Measurements from ENCODE around the gene LGALS4. TPM values are rescaled to one million over a fixed set of nuclear protein-coding genes. Genes with fewer than 3 reads are reported as not detected.
A peak's percentile ranks its signal among the peaks of the same experiment; 100 is the strongest.
"Not testable (repeated sequence)": the region's sequence is repeated elsewhere in the genome, so short reads cannot be mapped to it uniquely, and the experiment has no call there.

The LGALS4 gene
- total RNA-seq, 2 experiments from 2014 or later: 0.59 to 1.1 TPM

- DNase-seq (peak; percentile 94), ATAC-seq (peak; percentile 85)
- ChIA-PET POLR2A (interaction anchor here (0.6 to 1.2 kb wide), 3 partner anchors 23 to 71 kb away, joined by 3 to 6 read pairs (median 3); no protein-coding TSS in a partner anchor), CTCF (interaction anchor here (0.6 to 2.0 kb wide), 23 partner anchors 9 to 904 kb away, joined by 3 to 10 read pairs (median 4); partner anchors contain the start of genes ACTN4, FAM98C, MRPS12 and NFKBIB)
- Mint-ChIP-seq H3K36me3 (ENCODE audit: low read depth) (no peaks in the 10 kb centered on the region), H3K4me3 (peak overlapping the region; percentile 32), H3K27ac (peak overlapping the region; percentile 73), H3K9me3 (ENCODE audit: low read depth) (no peaks in the 10 kb centered on the region), H3K27me3 (no peaks in the 10 kb centered on the region), H3K4me1 (peaks cover 6% of the 10 kb centered on the region)
- intact Hi-C loops (cut with DNase I, micrococcal nuclease): loop anchor here in 1 of 2 experiments (5.0 kb wide), 1 partner anchor 103 kb away; no protein-coding TSS in a partner anchor
Measured at GRCh38 chr19:38769635-38770211, 43.0 kb downstream of the LGALS4 start.

GRCh38 chr19:38766276-38767047 is 46.3 kb downstream of the LGALS4 start:
- H3K4me1 Mint-ChIP-seq: peaks cover 9% of the 10 kb centered on the region

GRCh38 chr19:38765214-38765613 is 47.5 kb downstream of the LGALS4 start:
- H3K4me1 Mint-ChIP-seq: peaks cover 9% of the 10 kb centered on the region
- DNase-seq: no peak
- H3K27ac Mint-ChIP-seq: no peak overlapping the region
- H3K4me3 Mint-ChIP-seq: no peak overlapping the region
- ATAC-seq: no peak
- ChIA-PET POLR2A (no interaction called here), CTCF (interaction anchor here (0.6 kb wide), 1 partner anchor 162 kb away, joined by 5 read pairs; no protein-coding TSS in a partner anchor)
- no peaks in the 10 kb centered on the region for H3K36me3 Mint-ChIP-seq (ENCODE audit: low read depth)
- H3K9me3 Mint-ChIP-seq (ENCODE audit: low read depth): no peaks in the 10 kb centered on the region
- intact Hi-C loops (cut with DNase I, micrococcal nuclease): loop anchor here in 1 of 2 experiments (5.0 kb wide), 1 partner anchor 107 kb away; no protein-coding TSS in a partner anchor
- no peaks in the 10 kb centered on the region for H3K27me3 Mint-ChIP-seq

More at GRCh38 chr19:38766276-38767047, 46.3 kb downstream of the LGALS4 start:
- no peaks in the 10 kb centered on the region for H3K27me3 Mint-ChIP-seq
- DNase-seq: no peak
- ChIA-PET CTCF (interaction anchor here (0.5 kb wide), 1 partner anchor 120 kb away, joined by 4 read pairs; no protein-coding TSS in a partner anchor), POLR2A (no interaction called here)
- no peaks in the 10 kb centered on the region for H3K9me3 Mint-ChIP-seq (ENCODE audit: low read depth)
- H3K4me3 Mint-ChIP-seq: no peak overlapping the region
- intact Hi-C loops (cut with DNase I, micrococcal nuclease): loop anchor here in 1 of 2 experiments (2.0 to 5.0 kb wide), 2 partner anchors 64 to 106 kb away; partner anchors contain the start of gene ECH1
- no peak overlapping the region for H3K27ac Mint-ChIP-seq
- H3K36me3 Mint-ChIP-seq (ENCODE audit: low read depth): no peaks in the 10 kb centered on the region
- no peak for ATAC-seq

- ATAC-seq (no peak), DNase-seq (no peak)
- Mint-ChIP-seq H3K4me3 (no peak overlapping the region), H3K27me3 (no peaks in the 10 kb centered on the region), H3K9me3 (ENCODE audit: low read depth) (no peaks in the 10 kb centered on the region), H3K4me1 (peaks cover 3% of the 10 kb centered on the region), H3K27ac (no peak overlapping the region), H3K36me3 (ENCODE audit: low read depth) (no peaks in the 10 kb centered on the region)
- intact Hi-C loops (cut with DNase I, micrococcal nuclease): loop anchor here in 1 of 2 experiments (5.0 kb wide), 1 partner anchor 33 kb away; no protein-coding TSS in a partner anchor
- ChIA-PET POLR2A (no interaction called here), CTCF (no interaction called here)
Measured at GRCh38 chr19:38763795-38764220, 48.9 kb downstream of the LGALS4 start.

GRCh38 chr19:38761884-38762389 is 50.8 kb downstream of the LGALS4 start:
- H3K36me3 Mint-ChIP-seq (ENCODE audit: low read depth); H3K27ac Mint-ChIP-seq; POLR2A ChIA-PET; DNase-seq; H3K27me3 Mint-ChIP-seq; H3K9me3 Mint-ChIP-seq (ENCODE audit: low read depth); H3K4me1 Mint-ChIP-seq; H3K4me3 Mint-ChIP-seq; ATAC-seq: not testable (repeated sequence)
- intact Hi-C loops (cut with DNase I, micrococcal nuclease): loop anchor here in 1 of 2 experiments (5.0 kb wide), 1 partner anchor 35 kb away; no protein-coding TSS in a partner anchor
- CTCF ChIA-PET: interaction anchor here (0.5 to 1.1 kb wide), 5 partner anchors 14 to 1142 kb away, joined by 3 to 5 read pairs (median 3); no protein-coding TSS in a partner anchor

GRCh38 chr19:38760805-38761517 is 51.8 kb downstream of the LGALS4 start:
- CTCF ChIA-PET: interaction anchor here (0.5 to 1.3 kb wide), 7 partner anchors 8 to 167 kb away, joined by 3 to 5 read pairs (median 3); no protein-coding TSS in a partner anchor
- not testable (repeated sequence) for H3K36me3 Mint-ChIP-seq (ENCODE audit: low read depth); H3K27me3 Mint-ChIP-seq; ATAC-seq; H3K9me3 Mint-ChIP-seq (ENCODE audit: low read depth); H3K4me1 Mint-ChIP-seq; H3K27ac Mint-ChIP-seq; H3K4me3 Mint-ChIP-seq; DNase-seq
- intact Hi-C loops (cut with DNase I, micrococcal nuclease): loop anchor here in 1 of 2 experiments (5.0 kb wide), 1 partner anchor 36 kb away; no protein-coding TSS in a partner anchor
- POLR2A ChIA-PET: interaction anchor here (0.7 kb wide), 1 partner anchor 1846 kb away, joined by 3 read pairs; no protein-coding TSS in a partner anchor

DNA sequence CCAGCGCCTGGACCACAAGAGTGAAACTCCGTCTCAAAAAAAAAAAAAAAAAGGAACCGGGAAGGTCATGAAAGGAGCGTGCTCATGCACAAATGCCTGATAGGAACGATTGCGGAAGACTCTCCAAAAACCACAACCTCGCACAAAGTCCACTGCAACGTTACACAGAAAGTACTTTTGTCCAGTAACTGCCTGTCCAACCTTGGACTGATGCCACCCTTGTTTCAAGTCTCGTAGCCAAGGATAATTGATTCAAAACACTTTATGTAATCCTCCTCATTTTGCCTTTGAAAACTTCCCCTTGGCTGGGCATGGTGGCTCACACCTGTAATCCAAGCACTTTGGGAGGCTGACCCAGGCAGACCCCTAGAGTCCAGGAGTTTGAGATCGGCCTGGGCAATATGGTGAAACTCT is 53.1 kb downstream of the LGALS4 start:
- ChIA-PET CTCF (interaction anchor here (0.6 to 1.3 kb wide), 3 partner anchors 8 to 72 kb away, joined by 3 read pairs; no protein-coding TSS in a partner anchor), POLR2A (no interaction called here)
- ATAC-seq (no peak), DNase-seq (no peak)
- Mint-ChIP-seq H3K9me3 (ENCODE audit: low read depth) (no peaks in the 10 kb centered on the region), H3K4me1 (peaks cover 3% of the 10 kb centered on the region), H3K4me3 (no peak overlapping the region), H3K27ac (no peak overlapping the region), H3K36me3 (ENCODE audit: low read depth) (no peaks in the 10 kb centered on the region), H3K27me3 (no peaks in the 10 kb centered on the region)
- intact Hi-C loops (cut with DNase I, micrococcal nuclease): loop anchor here in 1 of 2 experiments (5.0 kb wide), 1 partner anchor 38 kb away; no protein-coding TSS in a partner anchor

DNA sequence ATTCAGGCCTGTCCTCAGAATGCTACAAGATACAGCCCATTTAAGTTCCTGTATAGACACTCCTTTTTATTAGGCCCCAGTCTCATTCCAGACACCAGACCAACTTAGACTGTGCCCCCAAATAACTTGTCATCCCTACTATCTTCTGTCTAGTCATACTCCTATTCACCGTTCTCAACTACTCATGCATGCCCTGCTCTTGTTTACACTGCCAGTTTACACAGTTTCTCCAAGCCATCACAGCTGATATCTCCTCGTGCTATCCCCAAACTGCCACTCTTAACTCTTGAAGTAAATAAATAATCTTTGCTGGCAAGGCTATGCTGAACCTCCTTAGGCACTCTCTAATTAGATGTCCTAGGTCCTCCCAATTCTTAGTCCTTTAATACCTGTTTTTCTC is 58.5 kb downstream of the LGALS4 start:
- H3K4me1 Mint-ChIP-seq; H3K9me3 Mint-ChIP-seq (ENCODE audit: low read depth); ATAC-seq; CTCF ChIA-PET; DNase-seq; H3K27ac Mint-ChIP-seq; POLR2A ChIA-PET; H3K27me3 Mint-ChIP-seq; intact Hi-C loops (cut with DNase I, micrococcal nuclease); H3K36me3 Mint-ChIP-seq (ENCODE audit: low read depth); H3K4me3 Mint-ChIP-seq: not testable (repeated sequence)

GRCh38 chr19:38753783-38754182 is 59.0 kb downstream of the LGALS4 start:
- intact Hi-C loops (cut with DNase I, micrococcal nuclease); POLR2A ChIA-PET; ATAC-seq; H3K27me3 Mint-ChIP-seq; H3K27ac Mint-ChIP-seq; H3K4me1 Mint-ChIP-seq; CTCF ChIA-PET; H3K4me3 Mint-ChIP-seq; DNase-seq; H3K9me3 Mint-ChIP-seq (ENCODE audit: low read depth); H3K36me3 Mint-ChIP-seq (ENCODE audit: low read depth): not testable (repeated sequence)
